ENCODE measurements around the gene MCM5.
"Not testable (repeated sequence)": the region's sequence is repeated elsewhere in the genome, so short reads cannot be mapped to it uniquely, and the experiment has no call there.

The MCM5 gene

DNA sequence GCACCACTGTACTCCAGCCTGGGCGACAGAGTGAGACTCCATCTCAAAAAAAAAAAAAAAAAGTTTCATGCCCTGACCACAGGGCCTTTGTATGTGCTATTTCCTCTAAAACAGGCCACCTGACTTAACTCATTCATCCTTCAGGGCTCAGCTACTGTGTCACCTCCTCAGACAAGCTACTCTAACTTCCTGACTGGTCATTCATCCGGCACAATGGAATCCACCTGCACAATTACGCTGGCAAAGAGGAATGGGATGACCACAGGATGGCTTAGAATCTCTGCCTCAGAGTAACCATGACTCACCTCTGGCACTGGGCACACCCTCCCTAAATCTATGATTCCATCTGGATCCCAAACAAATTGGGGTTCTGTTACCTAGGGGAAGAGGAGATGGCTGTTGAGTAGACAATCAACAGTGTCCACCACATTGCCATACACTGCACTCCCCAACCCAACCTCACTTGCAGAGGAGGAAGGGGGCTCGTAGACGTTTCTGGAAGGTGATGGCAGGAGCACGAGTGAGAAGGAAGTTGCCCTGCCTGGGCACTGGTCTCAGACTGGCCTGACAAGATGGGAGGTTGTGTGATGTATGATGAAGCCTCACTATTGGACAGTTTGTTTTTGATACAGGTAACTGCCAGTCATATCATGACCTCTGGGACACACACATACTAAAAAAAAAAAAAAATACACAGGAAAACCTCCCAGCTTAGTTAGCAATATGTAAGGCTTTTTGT is 41.9 kb upstream of the MCM5 start:
- H3K4me3 ChIP-seq (ENCODE audit: low read depth, low read length), result no peak overlapping the region
- TF ChIP-seq, protein P1, sequence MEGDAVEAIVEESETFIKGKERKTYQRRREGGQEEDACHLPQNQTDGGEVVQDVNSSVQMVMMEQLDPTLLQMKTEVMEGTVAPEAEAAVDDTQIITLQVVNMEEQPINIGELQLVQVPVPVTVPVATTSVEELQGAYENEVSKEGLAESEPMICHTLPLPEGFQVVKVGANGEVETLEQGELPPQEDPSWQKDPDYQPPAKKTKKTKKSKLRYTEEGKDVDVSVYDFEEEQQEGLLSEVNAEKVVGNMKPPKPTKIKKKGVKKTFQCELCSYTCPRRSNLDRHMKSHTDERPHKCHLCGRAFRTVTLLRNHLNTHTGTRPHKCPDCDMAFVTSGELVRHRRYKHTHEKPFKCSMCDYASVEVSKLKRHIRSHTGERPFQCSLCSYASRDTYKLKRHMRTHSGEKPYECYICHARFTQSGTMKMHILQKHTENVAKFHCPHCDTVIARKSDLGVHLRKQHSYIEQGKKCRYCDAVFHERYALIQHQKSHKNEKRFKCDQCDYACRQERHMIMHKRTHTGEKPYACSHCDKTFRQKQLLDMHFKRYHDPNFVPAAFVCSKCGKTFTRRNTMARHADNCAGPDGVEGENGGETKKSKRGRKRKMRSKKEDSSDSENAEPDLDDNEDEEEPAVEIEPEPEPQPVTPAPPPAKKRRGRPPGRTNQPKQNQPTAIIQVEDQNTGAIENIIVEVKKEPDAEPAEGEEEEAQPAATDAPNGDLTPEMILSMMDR (conservative IDR thresholded peaks at IDR 0.05; ENCODE audit: low read depth, low read length), result no peak
- no peak for DNase-seq (ENCODE audit: low read depth)

DNA sequence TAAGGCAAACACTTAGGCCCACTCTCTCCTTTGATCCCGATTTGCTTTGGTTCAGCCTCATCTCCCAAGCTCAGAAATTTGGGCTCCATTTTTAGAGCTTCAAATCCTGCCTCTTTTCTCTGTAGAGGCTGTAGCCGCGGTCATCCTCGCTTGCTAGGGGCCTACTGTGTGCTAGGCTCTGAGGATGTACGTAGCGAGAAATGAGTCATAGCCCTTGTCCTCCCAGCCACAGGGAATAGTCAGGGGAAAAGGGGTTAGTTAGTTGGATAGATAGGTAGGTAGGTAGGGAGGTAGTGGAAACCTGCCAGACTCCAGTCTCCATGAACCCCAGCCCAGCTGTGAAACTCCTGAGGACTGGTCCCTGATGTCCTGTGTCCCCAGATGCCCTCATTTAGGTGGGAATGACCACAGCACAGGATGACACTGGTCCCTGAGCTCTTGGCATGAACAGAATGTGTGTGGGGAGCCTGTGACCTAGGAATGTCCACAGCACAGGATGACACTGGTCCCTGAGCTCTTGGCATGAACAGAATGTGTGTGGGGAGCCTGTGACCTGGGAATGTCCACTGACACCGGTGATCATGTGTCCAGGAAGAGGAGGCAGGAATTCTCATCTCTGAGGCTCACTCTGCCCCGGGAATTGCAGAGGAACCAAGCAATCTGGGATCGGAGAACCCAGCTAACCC is 40.4 kb upstream of the MCM5 start:
- TF ChIP-seq, protein P1 (conservative IDR thresholded peaks at IDR 0.05; ENCODE audit: low read depth, low read length), result no peak
- DNase-seq (ENCODE audit: low read depth), result no peak
- no peak overlapping the region for H3K4me3 ChIP-seq (ENCODE audit: low read depth, low read length)

DNA sequence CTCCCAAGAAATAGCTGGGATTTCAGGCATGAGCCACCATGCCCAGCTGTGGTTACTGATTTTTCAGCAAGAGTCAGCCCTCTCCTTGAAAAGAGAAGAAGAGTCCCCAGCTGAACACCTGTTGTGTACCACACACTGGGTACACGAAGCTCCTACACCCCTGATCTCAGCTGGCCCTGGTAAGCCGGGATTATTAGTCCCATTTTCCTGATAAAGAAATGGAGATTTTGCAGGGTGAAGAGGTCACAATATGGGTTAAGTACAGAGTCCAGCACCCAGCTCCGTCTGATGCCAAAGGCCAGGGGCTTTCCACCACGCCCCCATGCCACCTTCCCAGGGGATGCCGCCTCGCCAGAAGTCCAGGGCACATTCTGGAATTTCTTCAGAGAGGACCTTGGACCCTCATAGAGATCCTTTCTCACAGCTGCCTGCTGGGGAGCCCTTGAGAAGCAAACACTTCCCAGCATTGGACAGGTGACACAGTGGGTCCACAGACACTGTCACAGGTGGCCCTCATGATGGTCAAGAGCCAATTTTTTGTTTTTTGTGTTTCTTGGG is 38.9 kb upstream of the MCM5 start:
- no peak overlapping the region for H3K4me3 ChIP-seq (ENCODE audit: low read depth, low read length)
- TF ChIP-seq, protein P1 (conservative IDR thresholded peaks at IDR 0.05; ENCODE audit: low read depth, low read length), result no peak
- DNase-seq (ENCODE audit: low read depth), result no peak

DNA sequence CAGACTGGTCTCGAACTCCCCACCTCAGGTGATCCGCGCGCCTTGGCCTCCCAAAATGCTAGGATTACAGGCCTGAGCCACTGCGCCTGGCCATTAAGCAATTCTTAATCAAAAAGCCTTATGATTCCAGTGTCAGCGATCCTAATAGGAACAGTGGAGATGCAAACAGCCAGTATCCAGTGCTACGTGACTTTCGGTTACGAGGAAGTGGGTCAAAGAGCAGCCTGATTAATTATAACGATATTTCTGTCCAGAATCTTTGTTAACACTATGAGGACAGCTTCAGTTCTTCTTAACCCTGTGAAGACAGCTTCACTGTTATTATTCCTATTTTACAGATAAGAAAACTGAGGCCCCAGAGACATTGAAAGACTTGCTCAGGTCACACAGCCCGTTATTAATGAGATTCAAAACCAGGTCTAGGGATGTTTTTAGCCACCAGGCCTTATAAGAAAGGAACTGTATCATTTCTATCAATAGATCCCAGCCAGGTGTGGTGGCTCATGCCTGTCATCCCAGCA is 36.3 kb upstream of the MCM5 start:
- DNase-seq (ENCODE audit: low read depth), result no peak
- TF ChIP-seq, protein P1 (conservative IDR thresholded peaks at IDR 0.05; ENCODE audit: low read depth, low read length), result no peak
- no peak overlapping the region for H3K4me3 ChIP-seq (ENCODE audit: low read depth, low read length)

DNA sequence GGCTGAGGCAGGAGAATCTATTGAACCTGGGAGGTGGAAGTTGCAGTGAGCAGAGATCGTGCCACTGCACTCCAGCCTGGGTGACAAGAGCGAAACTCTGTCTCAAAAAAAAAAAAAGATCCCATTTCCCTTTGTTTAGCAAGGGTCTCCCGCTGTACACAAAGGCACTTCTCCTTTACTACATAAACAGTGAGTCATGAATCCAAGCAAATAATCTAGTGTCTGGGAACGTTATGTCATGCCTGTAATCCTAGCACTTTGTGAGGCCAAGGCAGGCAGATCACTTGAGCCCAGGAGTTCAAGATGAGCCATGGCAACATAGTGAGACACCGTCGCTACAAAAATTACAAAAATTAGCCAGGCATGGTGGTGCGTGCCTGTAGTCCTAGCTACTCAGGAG is 35.7 kb upstream of the MCM5 start:
- H3K4me3 ChIP-seq (ENCODE audit: low read depth, low read length), result not testable (repeated sequence)
- peak; percentile 75 for DNase-seq (ENCODE audit: low read depth)

DNA sequence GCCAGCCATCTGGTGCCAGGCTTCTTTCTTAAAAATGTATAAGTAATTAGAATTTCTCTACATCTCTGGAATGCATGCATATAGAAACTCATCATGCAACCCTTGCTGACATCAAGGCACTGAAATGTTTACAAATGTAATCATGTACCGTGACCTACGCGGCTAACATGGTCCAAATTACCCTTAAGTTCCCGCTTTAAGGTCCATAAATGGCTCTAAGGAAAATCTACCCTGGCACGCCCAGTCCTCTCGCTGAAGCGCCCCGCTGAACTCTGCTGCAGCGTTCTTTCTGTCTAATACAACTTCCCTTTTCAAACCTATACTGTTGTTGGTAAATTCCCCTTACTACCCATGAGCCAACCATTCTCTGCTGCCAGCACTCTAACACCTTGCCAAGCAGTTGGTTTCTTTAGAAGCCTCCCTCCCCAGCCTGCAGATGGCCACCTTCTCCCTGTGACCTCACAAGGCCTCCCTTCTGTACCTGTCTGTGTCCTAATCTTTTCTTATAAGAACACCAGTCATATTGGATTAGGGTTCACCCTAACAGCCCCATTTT is 32.5 kb upstream of the MCM5 start:
- H3K4me3 ChIP-seq (ENCODE audit: low read depth, low read length), result no peak overlapping the region
- DNase-seq (ENCODE audit: low read depth), result no peak
- TF ChIP-seq, protein P1 (conservative IDR thresholded peaks at IDR 0.05; ENCODE audit: low read depth, low read length), result no peak

DNA sequence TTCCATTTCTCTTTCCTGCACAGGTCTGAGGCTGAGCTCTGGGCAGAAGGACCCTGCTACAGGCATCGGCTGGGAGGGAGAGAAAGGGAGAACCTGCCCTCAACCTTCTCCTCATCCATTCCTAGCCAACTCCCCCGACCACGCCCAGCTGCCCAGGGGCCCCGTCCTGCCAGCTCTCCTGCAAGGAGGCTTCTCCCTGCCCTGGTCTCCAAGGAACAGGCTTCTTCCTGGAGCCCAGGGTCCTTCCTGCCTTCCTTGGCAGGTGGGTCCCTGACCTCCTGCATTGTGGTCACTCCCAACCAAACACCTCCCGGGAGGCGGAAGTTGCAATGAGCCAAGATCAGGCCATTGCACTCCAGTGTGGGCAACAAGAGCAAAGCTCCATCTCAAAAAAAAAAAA is 31.6 kb upstream of the MCM5 start:
- TF ChIP-seq, protein P1 (conservative IDR thresholded peaks at IDR 0.05; ENCODE audit: low read depth, low read length), result no peak
- DNase-seq (ENCODE audit: low read depth), result no peak
- H3K4me3 ChIP-seq (ENCODE audit: low read depth, low read length), result no peak overlapping the region
